Breast epithelium (tissue), 3 donors: ENCODE data around the gene AACS.

Experiments
- POLR2A ChIP-seq: fragments of 450-650 bp; IDR thresholded peaks from one replicate; pipeline ENCODE4 v1.6.1; 2016; ENCODE audit warnings: antibody characterized with exemption, mild to moderate bottlenecking, moderate library complexity
- POLR2AphosphoS5 ChIP-seq, 3 donors: sonication (generic); formaldehyde crosslinking; IDR thresholded peaks; one replicate each; pipeline ENCODE4 v1.6.1; 2017; ENCODE audit warnings: antibody characterized with exemption in 3 of 3
- TF ChIP-seq, protein P1 (sequence below), 3 donors: fragments of 450-650 bp; IDR thresholded peaks; one replicate each; pipeline ENCODE4 v1.5.1; 2016 to 2017; ENCODE audit warnings: antibody characterized with exemption in 3 of 3, mild to moderate bottlenecking in 3 of 3, moderate library complexity in 3 of 3

DNA sequence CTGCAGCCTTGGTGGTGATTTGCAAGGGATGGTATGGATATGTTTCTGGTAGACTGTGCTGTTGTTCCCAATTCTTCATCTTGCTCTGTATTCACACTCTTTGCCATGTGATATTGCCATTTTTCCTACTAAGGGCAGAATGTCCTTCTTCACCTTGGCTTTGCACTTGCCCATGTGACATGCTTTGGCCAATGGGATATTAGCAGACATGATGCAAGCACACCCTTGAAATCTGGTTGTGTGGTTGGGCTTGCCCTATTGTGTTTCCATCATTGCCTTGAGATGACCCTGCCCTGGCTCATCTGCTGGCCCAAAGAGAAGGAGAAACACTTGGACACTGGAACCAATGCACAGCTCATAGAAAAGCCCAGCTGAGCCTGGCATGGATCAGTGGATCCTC, 110.3 kb downstream of the AACS start:
- TF ChIP-seq, protein P1, sequence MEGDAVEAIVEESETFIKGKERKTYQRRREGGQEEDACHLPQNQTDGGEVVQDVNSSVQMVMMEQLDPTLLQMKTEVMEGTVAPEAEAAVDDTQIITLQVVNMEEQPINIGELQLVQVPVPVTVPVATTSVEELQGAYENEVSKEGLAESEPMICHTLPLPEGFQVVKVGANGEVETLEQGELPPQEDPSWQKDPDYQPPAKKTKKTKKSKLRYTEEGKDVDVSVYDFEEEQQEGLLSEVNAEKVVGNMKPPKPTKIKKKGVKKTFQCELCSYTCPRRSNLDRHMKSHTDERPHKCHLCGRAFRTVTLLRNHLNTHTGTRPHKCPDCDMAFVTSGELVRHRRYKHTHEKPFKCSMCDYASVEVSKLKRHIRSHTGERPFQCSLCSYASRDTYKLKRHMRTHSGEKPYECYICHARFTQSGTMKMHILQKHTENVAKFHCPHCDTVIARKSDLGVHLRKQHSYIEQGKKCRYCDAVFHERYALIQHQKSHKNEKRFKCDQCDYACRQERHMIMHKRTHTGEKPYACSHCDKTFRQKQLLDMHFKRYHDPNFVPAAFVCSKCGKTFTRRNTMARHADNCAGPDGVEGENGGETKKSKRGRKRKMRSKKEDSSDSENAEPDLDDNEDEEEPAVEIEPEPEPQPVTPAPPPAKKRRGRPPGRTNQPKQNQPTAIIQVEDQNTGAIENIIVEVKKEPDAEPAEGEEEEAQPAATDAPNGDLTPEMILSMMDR (IDR thresholded peaks at IDR 0.05): no peak
- TF ChIP-seq POLR2A (no peak), POLR2AphosphoS5 (IDR thresholded peaks at IDR 0.05) (no peak)
